ENCODE data around the gene SLC25A21.

GRCh38 chr14:37035401-37035800 lies 137.0 kb downstream of the SLC25A21 start:
- TF ChIP-seq EGR1 (IDR thresholded peaks at IDR 0.05) (no peak), YY1 (IDR thresholded peaks at IDR 0.05; ENCODE audit: low read depth) (no peak), CEBPB (IDR thresholded peaks at IDR 0.05) (no peak), EP300 (IDR thresholded peaks at IDR 0.05; ENCODE audit: borderline replicate concordance) (no peak), REST (IDR thresholded peaks at IDR 0.05; ENCODE audit: low read depth) (no peak), MAX (IDR thresholded peaks at IDR 0.05) (no peak), CREB1 (IDR thresholded peaks at IDR 0.05; ENCODE audit: low read depth) (no peak), TCF12 (IDR thresholded peaks at IDR 0.05; ENCODE audit: low read depth) (no peak)
